GM10248 (cell line): ENCODE measurements around the gene ST6GALNAC2.

ENCODE experiments used
- CTCF ChIA-PET: fragments of 300-600 bp; sonication (Branson Sonifier 250); formaldehyde crosslinking; extraction: SDS; loops from one replicate; lab custom pipeline; 2021; ENCODE audit warnings: antibody characterized with exemption; lab: Yijun Ruan, JAX
- POLR2A ChIA-PET: fragments of 350-650 bp; sonication (Branson Sonifier 250); formaldehyde crosslinking; extraction: SDS; loops from one replicate; lab custom pipeline; 2020; ENCODE audit warnings: antibody characterized with exemption; lab: Yijun Ruan, JAX
- DNase-seq: peaks from one replicate; pipeline ENCODE4 v3.0.0; 2012; ENCODE audit errors: extremely low spot score
- CTCF ChIP-seq: IDR thresholded peaks from 2 replicates; pipeline ENCODE4 v1.5.1; 2012; ENCODE audit warnings: mild to moderate bottlenecking, low read depth; ENCODE audit errors: extremely low read depth, missing control alignments, control extremely low read depth

ST6GALNAC2 gene

GRCh38 chr17:76547642-76548202 lies 37.9 kb downstream of the ST6GALNAC2 start:
- DNase-seq, result no peak
- POLR2A ChIA-PET, result no interaction called here
- TF ChIP-seq CTCF, result no peak
- CTCF ChIA-PET, result interaction anchor here (1.0 to 4.8 kb wide), 11 partner anchors 10 to 89 kb away, joined by 3 to 53 read pairs (median 4); no protein-coding TSS in a partner anchor

GRCh38 chr17:76547183-76547641 lies 38.4 kb downstream of the ST6GALNAC2 start:
- peak; percentile 72 for DNase-seq
- POLR2A ChIA-PET, result no interaction called here
- CTCF ChIA-PET, result interaction anchor here (0.9 to 4.8 kb wide), 16 partner anchors 10 to 240 kb away, joined by 3 to 53 read pairs (median 4); partner anchors contain the start of gene ST6GALNAC2

GRCh38 chr17:76546556-76547182 lies 39.0 kb downstream of the ST6GALNAC2 start:
- DNase-seq, result no peak
- POLR2A ChIA-PET, result no interaction called here
- TF ChIP-seq CTCF, result no peak
- CTCF ChIA-PET, result interaction anchor here (0.7 to 4.8 kb wide), 20 partner anchors 11 to 240 kb away, joined by 3 to 53 read pairs (median 4); partner anchors contain the start of gene ST6GALNAC2

More at GRCh38 chr17:76547183-76547641, 38.4 kb downstream of the ST6GALNAC2 start:
- peak; percentile 55 for TF ChIP-seq CTCF

- TF ChIP-seq CTCF, result no peak
- no peak for DNase-seq
- CTCF ChIA-PET, result interaction anchor here (0.7 to 4.8 kb wide), 19 partner anchors 10 to 239 kb away, joined by 3 to 53 read pairs (median 4); partner anchors contain the start of gene ST6GALNAC2
- POLR2A ChIA-PET, result no interaction called here
Measured at GRCh38 chr17:76545918-76546555, 39.6 kb downstream of the ST6GALNAC2 start.

GRCh38 chr17:76544546-76545365 lies 40.9 kb downstream of the ST6GALNAC2 start:
- POLR2A ChIA-PET, result no interaction called here
- CTCF ChIA-PET, result interaction anchor here (1.1 to 4.8 kb wide), 10 partner anchors 9 to 137 kb away, joined by 3 to 53 read pairs (median 4); no protein-coding TSS in a partner anchor
- TF ChIP-seq CTCF, result no peak
- DNase-seq, result no peak
